Endothelial cell of umbilical vein (primary cell): ENCODE results near the gene SOX15. TPM values are rescaled to one million over a fixed set of nuclear protein-coding genes. Genes with fewer than 3 reads are reported as not detected.

Experiments used
- BruUV-seq: library from RNA; stranded (reverse); fragments of 400-500 nt; replicated peaks from 2 replicates; lab custom pipeline; 2021; lab: Mats Ljungman, UMichigan
- CTCF ChIA-PET: fragments of 300-600, 350-600 bp; sonication (Branson Sonifier 250); formaldehyde crosslinking; loops from one replicate; lab custom pipeline; 2021; ENCODE audit warnings: antibody characterized with exemption, inconsistent platforms; lab: Charles Lee
- POLR2A ChIA-PET: fragments of 300-600, 350-600 bp; sonication (Branson Sonifier 250); formaldehyde crosslinking; loops from one replicate; lab custom pipeline; 2021; ENCODE audit warnings: antibody characterized with exemption, inconsistent platforms; lab: Charles Lee
- DNase-seq: peaks from one replicate; pipeline ENCODE4 v3.0.0-alpha.2; 2011; ENCODE audit warnings: low read depth, low spot score
- FAIRE-seq: peaks from 2 replicates; lab custom pipeline; 2011; peaks lifted over from hg19 to GRCh38; lab: Jason Lieb, UNC
- H2AFZ ChIP-seq: 2 replicates; pipeline ENCODE4 v1.6.0; 2012; ENCODE audit warnings: low read depth, low read length, control low read depth, inconsistent platforms
- H3K27ac ChIP-seq: 2 replicates; pipeline ENCODE4 v1.5.1; 2011; ENCODE audit warnings: low read depth, mild to moderate bottlenecking, control low read depth, low read length, moderate library complexity; ENCODE audit not compliant: insufficient read depth
- H3K27me3 ChIP-seq, 2 experiments: 2 replicates each; pipeline versions ENCODE4 v1.6.0 to v1.6.1; 2011; ENCODE audit warnings: low read length in 2 of 2, mixed read lengths in 1 of 2; ENCODE audit not compliant: control insufficient read depth in 2 of 2, insufficient read depth in 2 of 2
- H3K36me3 ChIP-seq, 2 experiments: 2 replicates in 1 of 2; 3 replicates in 1 of 2; pipeline ENCODE4 v1.5.1; 2011; ENCODE audit warnings: low read length in 2 of 2, mild to moderate bottlenecking in 1 of 2, moderate library complexity in 1 of 2; ENCODE audit not compliant: control insufficient read depth in 2 of 2, insufficient read depth in 2 of 2; ENCODE audit errors: extremely low read depth in 1 of 2
- H3K4me1 ChIP-seq: 3 replicates; pipeline ENCODE4 v1.5.1; 2011; ENCODE audit warnings: mild to moderate bottlenecking, low read length; ENCODE audit not compliant: control insufficient read depth, insufficient read depth; ENCODE audit errors: extremely low read depth
- H3K4me2 ChIP-seq: 2 replicates; pipeline ENCODE4 v1.6.1; 2011; ENCODE audit warnings: low read length, control low read depth, mixed read lengths; ENCODE audit not compliant: insufficient read depth
- H3K4me3 ChIP-seq, 3 experiments: fragments of 200-600 bp in 1 of 3; sonication (generic), shearing (Covaris generic) in 1 of 3; replicated peaks in 1 of 3; 2 replicates each; pipeline ENCODE4 v1.5.1; 2011 to 2016; ENCODE audit warnings: control low read depth in 3 of 3, low read length in 3 of 3, mild to moderate bottlenecking in 2 of 3, inconsistent platforms in 1 of 3, low read depth in 1 of 3, moderate library complexity in 1 of 3; ENCODE audit not compliant: insufficient read depth in 1 of 3
- H3K79me2 ChIP-seq: 2 replicates; pipeline ENCODE4 v1.6.0; 2012; ENCODE audit warnings: low read length, inconsistent platforms; ENCODE audit not compliant: control insufficient read depth, insufficient read depth
- H3K9ac ChIP-seq: replicated peaks from 2 replicates; pipeline ENCODE3; 2011; ENCODE audit warnings: low read length, control low read depth; ENCODE audit not compliant: insufficient read depth; ENCODE audit errors: extremely low read depth
- H3K9me1 ChIP-seq: replicated peaks from 3 replicates; pipeline ENCODE4 v1.6.0; 2011; ENCODE audit warnings: mild to moderate bottlenecking, low read length; ENCODE audit not compliant: control insufficient read depth, insufficient read depth; ENCODE audit errors: extremely low read depth
- H3K9me3 ChIP-seq: replicated peaks from 2 replicates; pipeline ENCODE4 v1.5.1; 2012; ENCODE audit warnings: low read length, inconsistent platforms; ENCODE audit not compliant: control insufficient read depth, insufficient read depth
- H4K20me1 ChIP-seq: replicated peaks from 2 replicates; pipeline ENCODE3; 2011; ENCODE audit warnings: mild to moderate bottlenecking, low read length; ENCODE audit not compliant: control insufficient read depth, insufficient read depth; ENCODE audit errors: extremely low read depth
- CTCF ChIP-seq, 2 donors: IDR thresholded peaks; 1 replicate in 1 of 2; 2 replicates in 1 of 2; pipeline ENCODE4 v1.5.1; 2011; ENCODE audit warnings: low read length in 2 of 2, mild to moderate bottlenecking in 2 of 2, moderate library complexity in 2 of 2, control low read depth in 1 of 2, inconsistent platforms in 1 of 2, low read depth in 1 of 2; ENCODE audit not compliant: insufficient read depth in 1 of 2; ENCODE audit errors: extremely low read depth in 1 of 2
- EZH2 ChIP-seq: IDR thresholded peaks from 2 replicates; pipeline ENCODE4 v1.6.1; 2012; ENCODE audit warnings: borderline replicate concordance, low read depth, mild to moderate bottlenecking, moderate library complexity, low read length, inconsistent platforms; ENCODE audit not compliant: severe bottlenecking
- FOS ChIP-seq: IDR thresholded peaks from 2 replicates; pipeline ENCODE4 v1.6.1; 2011; ENCODE audit warnings: mild to moderate bottlenecking, low read length, moderate library complexity, borderline replicate concordance; ENCODE audit not compliant: insufficient read depth
- GATA2 ChIP-seq: IDR thresholded peaks from 2 replicates; pipeline ENCODE4 v1.7.0; 2011; ENCODE audit warnings: low read depth, mild to moderate bottlenecking, moderate library complexity, mixed read lengths, low read length; ENCODE audit not compliant: insufficient read length, insufficient read depth
- JUN ChIP-seq: IDR thresholded peaks from 2 replicates; pipeline ENCODE4 v1.6.1; 2011; ENCODE audit warnings: borderline replicate concordance, low read depth; ENCODE audit not compliant: insufficient read length, insufficient read depth
- MAX ChIP-seq: IDR thresholded peaks from 2 replicates; pipeline ENCODE4 v1.6.1; 2011; ENCODE audit not compliant: insufficient read depth, insufficient read length
- MYC ChIP-seq: IDR thresholded peaks from one replicate; pipeline ENCODE4 v1.6.1; 2011; ENCODE audit warnings: mild to moderate bottlenecking, low read depth, low read length
- POLR2A ChIP-seq: IDR thresholded peaks from 2 replicates; pipeline ENCODE4 v1.6.1; 2012; ENCODE audit warnings: low read depth, mild to moderate bottlenecking, control low read depth, low read length
- POLR2AphosphoS5 ChIP-seq: IDR thresholded peaks from 2 replicates; pipeline ENCODE4 v1.6.1; 2012; ENCODE audit warnings: low read depth, mild to moderate bottlenecking, control low read depth, low read length, moderate library complexity; ENCODE audit not compliant: insufficient read depth
- dilution Hi-C: fragments of 300-500 bp; cut with MboI; formaldehyde crosslinking; loops from one replicate; pipeline ENCODE4 v1.15.0; 2019; ENCODE audit warnings: low sequenced_read_pairs; ENCODE audit not compliant: extremely low pct_ligation_motif_present
- intact Hi-C: fragments of 100-400 bp; cut with micrococcal nuclease; formaldehyde crosslinking; loops from one replicate; pipeline ENCODE4 v1.10.0; 2022
- polyA plus RNA-seq, 4 experiments: library from polyadenylated mRNA; depleted of rRNA in 3 of 4; stranded (reverse) in 3 of 4; unstranded in 1 of 4; fragments of >200 nt; gene quantifications; 2 replicates each; pipeline versions ENCODE4 v1.2.1 to v1.2.3, GENCODE V29; 2011 to 2012; ENCODE audit warnings: missing spikeins in 1 of 4
- total RNA-seq: library from RNA; stranded (reverse); gene quantifications from 2 replicates; pipeline ENCODE4 v1.2.3, GENCODE V29; 2021

The SOX15 gene
- total and polyA plus RNA-seq, 2 donors (not counting 3 experiments of a cell fraction or from before 2014, with no cell fraction given) = 0.26 to 0.46 TPM

GRCh38 chr17:7582396-7583252 is 7.3 kb downstream of the SOX15 start:
- no TSS peak for BruUV-seq
- peak overlapping the region in 1 of 3 experiments; percentile 66 for H3K4me3 ChIP-seq
- H3K27me3 ChIP-seq = no peaks in the 10 kb centered on the region
- no peak for TF ChIP-seq CTCF (IDR thresholded peaks at IDR 0.05; ENCODE audit: extremely low read depth in 1 of 2, insufficient read depth in 1 of 2, low read depth in 1 of 2, low read length in 2 of 2)
- TF ChIP-seq MYC = no peak
- no peak for TF ChIP-seq MAX
- no peak for TF ChIP-seq JUN
- no peak for TF ChIP-seq FOS
- no peak for TF ChIP-seq GATA2
- no peak for TF ChIP-seq POLR2AphosphoS5
- no peak for TF ChIP-seq EZH2
- TF ChIP-seq POLR2A = no peak
- intact Hi-C loops (loop anchor here (1.0 kb wide), 2 partner anchors 10 to 98 kb away; partner anchors contain the start of gene POLR2A), dilution Hi-C loops (no loop called here)
- H4K20me1 ChIP-seq = no peaks in the 10 kb centered on the region
- CTCF ChIA-PET = interaction anchor here (1.4 to 1.5 kb wide), 2 partner anchors 22 to 105 kb away, joined by 8 to 10 read pairs; partner anchors contain the start of genes TP53 and WRAP53
- FAIRE-seq (no peak), DNase-seq (no peak)
- peak overlapping the region; percentile 88 for H3K27ac ChIP-seq
- H2AFZ ChIP-seq = no peak overlapping the region
- H3K9ac ChIP-seq = peak overlapping the region; percentile 94
- peaks cover 35% of the 10 kb centered on the region for H3K4me1 ChIP-seq
- peaks cover 5 to 21% of the 10 kb centered on the region in 2 experiments for H3K36me3 ChIP-seq
- no peak overlapping the region for H3K4me2 ChIP-seq
- peaks cover 31% of the 10 kb centered on the region for H3K79me2 ChIP-seq
- POLR2A ChIA-PET = interaction anchor here (0.9 to 1.4 kb wide), 3 partner anchors 9 to 105 kb away, joined by 3 to 6 read pairs (median 4); partner anchors contain the start of genes TP53 and WRAP53
- H3K9me3 ChIP-seq = no peaks in the 10 kb centered on the region
- no peaks in the 10 kb centered on the region for H3K9me1 ChIP-seq
